Stimulated activated CD8-positive, alpha-beta memory T cell treated with anti-CD3 and anti-CD28 coated beads, Interleukin-4, amount 100 ng/mL, for 24 hours (primary cell): ENCODE results near the gene RGS9.
"Not testable (repeated sequence)": the region's sequence is repeated elsewhere in the genome, so short reads cannot be mapped to it uniquely, and the experiment has no call there.

Experiments
- DNase-seq: peaks from one replicate; pipeline ENCODE4 v3.0.0-alpha.2; 2020; ENCODE audit warnings: low read depth

Gene RGS9

DNA sequence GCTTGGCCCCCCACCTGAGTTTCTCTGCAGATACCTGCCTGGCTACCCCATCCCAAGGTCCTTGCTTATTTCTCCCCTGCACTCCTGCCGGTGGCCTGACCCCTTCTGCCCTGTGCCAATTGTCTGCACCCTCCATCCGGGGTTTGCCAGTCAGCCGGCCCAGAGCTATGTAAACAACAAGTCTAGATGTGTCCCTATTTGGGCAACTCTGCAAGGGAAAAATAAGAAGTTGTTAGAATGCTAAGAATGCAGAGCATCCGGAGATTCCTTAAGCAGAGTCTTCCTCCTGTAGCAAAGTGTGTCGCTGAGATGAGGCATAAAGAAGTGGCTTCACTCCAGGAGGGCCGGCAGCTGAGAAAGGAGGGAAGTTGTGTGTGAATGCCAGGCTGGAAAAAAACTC, 46.6 kb downstream of the RGS9 start:
- DNase-seq: no peak

DNA sequence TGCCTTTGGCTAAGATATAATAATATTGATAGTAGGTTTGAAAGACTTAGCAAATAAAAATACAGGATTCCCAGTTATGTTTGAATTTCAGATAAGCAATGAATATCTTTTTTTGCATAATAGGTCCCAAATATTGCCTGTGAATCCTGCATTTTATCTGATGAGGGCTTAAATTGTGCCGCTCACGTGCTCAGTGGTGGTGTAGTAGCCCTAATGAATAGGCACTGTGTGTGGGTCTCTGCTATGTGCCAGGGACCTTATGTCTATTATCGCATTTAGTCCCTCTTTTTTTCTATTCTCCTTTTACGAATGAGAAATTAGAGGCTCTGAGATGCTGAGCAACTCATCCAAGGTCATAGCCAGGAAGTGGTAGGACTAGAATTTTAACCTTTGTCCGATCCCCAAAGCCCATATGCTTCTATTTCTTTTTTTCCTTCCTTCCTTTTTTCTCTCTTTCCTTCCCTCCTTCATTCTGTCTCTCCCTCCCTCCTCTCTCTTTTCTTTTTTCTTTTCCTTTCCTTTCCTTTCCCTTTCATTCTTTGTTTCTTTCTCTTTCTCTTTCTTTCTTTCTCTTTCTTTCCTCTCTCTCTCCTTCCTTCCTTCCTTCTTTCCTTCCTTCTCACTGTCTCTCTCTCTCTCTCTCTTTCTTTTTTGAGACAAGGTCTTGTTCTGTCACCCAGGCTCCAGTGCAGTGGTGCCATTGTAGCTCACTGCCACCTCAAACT, 47.2 kb downstream of the RGS9 start:
- no peak for DNase-seq

DNA sequence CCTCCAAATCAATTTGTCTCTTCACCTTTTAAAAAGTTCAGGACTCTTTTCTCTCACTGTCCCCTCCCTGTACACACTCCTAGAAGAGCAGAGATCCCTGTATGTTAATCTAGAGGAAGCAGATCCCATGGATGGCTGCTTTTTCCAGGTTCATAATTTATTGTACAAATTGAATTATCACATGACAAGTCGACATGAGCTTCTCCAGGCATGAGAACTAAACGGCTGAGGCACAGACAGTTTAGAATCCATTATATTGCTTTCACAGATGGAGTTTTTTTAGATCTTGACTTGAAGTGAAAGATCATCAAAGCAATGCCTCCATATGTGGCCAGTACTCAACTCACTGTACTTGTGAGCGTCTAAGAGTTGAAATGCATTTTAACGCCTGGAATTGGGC, 47.9 kb downstream of the RGS9 start:
- DNase-seq: no peak

DNA sequence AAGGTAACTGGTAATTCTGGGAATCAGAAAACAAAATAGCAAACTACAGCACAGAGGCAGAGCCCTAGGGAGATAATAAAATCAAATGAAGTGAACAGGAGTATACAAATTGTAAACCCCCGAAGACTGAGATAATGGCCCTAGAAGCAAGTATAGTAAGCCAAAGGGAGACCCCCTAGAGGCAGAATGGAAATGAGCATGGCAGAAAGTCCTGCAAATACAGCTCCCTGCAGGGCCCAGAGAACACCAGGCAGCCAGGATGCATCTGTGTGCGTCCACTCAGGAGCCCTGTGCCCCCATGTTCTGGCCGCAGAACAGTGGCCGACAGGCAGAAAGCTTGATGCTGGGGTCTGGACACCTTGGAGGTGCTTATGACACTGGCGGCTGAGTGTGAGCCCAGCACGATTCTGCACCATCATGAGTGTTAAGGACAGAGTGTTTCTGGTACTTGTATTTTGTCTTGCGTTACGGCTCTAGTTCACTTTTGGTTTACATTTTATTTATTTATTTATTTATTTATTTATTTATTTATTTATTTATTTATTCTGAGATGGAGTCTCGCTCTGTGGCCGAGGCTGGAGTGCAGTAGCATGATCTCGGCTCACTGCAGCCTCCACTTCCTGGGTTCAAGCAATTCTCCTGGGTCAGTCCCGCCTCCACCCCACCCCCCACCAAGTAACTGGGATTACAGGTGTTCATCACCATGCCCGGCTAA, 48.7 kb downstream of the RGS9 start:
- DNase-seq: no peak

DNA sequence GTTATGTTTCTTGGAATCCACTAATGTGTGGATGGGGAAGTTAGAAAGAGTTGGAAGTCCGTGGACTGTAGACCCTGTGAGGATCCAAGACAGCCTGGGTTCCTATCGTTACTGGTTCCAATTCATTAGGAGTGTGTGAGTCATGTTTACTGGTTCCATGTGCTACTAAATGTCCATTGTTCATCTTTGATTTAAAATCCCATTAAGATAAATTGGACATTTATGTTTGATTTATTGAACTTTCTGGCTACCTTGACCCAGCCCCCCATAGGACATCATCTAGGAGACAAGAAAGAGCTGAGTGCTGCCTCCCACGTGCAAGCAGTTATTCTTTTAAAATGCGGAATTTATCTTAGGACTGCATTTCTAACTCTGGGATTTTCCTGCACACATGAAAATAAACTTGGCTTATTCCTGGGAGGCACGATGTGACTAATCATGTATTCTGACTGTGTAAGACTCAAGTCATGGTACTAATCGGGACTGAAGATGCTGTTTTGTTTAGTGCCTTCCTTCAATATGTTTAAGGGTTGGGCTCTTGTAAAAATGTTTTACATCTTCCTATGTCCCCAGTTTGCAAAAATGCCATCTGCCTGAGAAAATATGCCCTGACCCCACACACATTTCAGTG, 53.4 kb downstream of the RGS9 start:
- no peak for DNase-seq

DNA sequence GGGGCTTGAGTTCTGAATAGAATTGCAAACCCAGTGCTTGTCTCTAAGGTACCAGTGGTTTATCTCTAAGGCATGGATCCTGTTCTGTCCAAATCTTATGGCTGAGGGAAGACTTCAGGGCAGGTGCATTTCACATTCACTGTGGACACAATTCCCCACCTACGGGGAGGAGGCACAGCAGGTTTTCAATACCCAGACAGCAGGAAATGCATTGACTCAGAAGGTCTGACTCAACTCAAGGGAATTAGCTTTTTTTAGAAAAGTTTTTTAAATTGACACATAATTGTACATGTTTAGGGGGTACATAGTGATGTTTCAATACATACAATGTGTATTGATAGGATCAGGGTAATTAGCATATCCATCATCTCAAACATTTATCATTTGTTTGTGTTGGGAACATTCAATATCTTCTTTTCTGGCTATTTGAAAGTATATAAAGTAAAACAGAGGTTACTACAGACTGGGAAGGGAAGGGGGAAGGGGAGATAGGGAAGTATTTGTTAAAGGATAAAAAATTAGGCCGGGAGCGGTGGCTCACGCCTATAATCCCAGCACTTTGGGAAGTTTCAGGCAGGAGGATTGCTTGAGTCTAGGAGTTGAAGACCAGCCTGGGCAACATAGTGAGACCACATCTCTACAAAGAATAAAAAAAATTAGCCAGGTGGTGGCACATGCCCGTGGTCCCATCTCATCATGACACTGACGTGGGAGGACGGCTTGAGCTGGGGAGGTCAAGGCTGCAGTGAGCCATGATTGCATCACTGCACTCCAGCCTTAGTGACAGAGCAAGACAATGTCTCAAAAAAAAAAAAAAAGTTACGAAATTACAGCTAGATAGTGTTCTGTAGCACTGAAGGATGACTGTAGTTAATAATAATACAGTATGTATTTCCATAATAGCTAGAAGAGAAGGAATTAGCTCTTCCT, 54.9 kb downstream of the RGS9 start:
- no peak for DNase-seq

DNA sequence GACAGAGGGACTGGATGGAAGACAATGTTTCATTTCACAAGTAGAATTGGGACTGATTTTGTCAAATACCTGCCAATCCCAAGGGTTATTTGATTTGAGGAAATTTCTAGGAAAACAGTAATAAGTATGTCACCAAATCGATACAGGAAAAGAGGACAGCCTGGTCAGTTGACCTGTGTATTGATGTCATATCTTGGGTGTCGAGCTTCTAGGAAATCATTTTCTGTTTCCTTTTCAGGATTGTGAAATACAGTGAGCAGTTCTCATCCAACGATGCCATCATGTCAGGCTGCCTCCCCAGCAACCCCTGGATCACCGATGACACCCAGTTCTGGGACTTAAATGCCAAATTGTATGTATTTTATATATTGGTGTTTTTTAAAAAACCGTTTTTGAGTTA, 56.1 kb downstream of the RGS9 start:
- no peak for DNase-seq

DNA sequence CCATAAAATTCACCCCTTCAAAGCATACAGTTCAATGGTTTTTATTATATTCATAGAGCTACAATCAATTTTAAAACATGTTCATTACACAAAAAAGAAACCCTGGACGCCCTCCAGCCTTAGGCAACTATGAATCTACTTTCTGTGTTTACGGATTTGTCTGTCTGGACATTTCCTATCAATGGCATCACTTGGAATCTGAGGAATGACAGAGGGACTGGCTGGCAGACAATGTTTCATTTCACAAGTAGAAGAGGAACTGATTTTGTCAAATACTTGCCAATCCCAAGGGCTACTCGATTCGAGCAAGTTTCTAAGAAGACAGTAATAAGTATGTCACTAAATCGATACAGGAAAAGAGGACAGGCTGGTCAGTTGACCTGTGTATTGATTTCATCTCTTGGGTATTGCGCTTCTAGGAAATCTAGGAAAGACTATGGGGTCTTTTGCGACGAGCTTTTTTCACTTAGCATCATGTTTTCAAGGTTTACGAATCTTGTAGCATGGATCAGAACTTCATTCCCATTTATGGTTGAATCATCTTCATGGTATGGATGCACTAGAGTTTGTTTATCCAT, 56.6 kb downstream of the RGS9 start:
- DNase-seq: no peak

DNA sequence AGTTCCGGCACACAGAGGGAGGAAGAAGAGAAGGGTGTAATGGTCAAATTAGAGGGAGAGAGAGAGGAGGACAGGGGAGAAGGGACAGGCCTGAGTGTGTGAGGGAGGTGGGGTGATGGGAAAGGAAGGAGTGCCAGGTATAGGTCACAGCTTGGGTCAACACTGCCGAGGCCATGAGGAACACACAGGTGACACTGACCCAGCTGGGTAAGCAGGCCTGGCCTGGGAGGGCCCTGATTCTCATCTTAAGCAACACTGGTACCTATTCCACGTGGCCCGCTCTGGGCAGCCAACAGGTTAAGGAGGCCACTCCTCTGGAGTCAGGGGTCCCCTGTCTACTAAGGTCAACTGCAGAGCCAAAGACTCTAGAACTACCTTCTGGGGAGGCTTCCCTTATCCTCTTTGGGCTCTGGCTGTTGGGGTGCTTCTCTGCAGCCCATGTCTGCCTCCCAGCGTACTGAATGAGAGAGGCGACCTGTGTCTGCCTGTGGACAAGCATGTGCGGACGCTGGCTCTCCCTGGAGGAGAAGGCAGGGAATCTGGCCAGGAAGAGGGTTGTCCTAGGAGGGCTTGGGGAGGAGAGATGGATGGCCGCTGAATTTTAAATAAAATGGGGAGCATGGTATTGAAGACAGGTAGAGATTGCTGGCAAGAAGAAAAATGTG, 57.6 kb downstream of the RGS9 start:
- no peak for DNase-seq

DNA sequence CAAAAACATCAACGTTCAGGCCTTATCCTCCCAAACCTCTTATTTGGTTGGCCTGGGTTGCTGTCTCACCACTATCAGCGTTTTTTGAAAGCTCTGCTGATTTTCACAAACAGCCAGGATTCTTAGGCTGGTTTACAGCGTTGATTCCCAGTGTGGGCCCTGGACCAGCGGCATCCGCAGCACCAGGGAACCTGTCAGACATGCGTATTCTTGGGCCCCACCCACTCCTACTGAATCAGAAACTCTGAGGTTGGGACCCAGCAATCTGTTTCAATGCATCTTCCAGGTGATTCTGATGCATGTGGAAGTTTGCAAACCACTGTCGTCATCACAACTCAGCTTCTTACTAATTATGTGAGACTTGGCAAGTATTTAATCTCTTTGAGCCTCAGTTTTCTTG, 58.5 kb downstream of the RGS9 start:
- DNase-seq: no peak

DNA sequence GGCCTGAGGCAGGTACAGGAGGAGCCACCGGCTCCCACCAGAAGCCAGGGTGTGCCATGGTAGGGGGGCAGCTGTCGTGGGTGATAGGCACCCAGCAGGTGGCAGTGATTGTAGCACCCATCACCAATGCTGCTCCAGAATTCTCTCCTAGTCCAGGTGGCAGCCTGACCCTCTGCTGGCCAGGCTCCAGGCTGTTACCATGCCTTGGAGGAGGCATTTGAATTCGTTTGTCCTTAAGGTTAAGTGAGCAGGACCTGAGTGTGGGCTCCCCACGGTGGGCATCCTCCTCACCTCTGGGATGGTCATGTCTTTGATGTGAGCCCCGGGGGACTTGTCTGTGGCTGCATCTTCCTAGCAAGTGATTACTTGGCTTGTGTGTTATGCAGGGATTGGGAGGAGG, 59.4 kb downstream of the RGS9 start:
- no peak for DNase-seq

DNA sequence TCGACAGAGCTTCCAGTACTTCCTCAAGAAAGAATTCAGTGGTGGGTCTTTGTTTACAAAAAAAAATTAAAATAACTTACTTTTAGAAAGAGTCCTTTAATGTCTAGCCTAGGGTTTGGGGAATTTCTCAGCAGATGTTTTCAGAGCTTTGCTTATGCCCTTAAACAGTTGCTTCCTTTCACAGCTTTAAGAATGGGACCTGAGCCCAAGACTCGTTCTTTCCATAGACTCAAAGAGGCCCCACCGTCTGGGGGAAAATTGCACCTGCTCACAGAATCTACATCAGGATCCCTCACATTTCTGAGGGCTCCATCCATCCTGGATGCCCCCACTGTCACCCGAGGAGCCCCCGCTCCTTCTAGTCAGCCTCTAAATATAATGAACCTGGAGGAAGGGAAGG, 60.0 kb downstream of the RGS9 start:
- DNase-seq: no peak

DNA sequence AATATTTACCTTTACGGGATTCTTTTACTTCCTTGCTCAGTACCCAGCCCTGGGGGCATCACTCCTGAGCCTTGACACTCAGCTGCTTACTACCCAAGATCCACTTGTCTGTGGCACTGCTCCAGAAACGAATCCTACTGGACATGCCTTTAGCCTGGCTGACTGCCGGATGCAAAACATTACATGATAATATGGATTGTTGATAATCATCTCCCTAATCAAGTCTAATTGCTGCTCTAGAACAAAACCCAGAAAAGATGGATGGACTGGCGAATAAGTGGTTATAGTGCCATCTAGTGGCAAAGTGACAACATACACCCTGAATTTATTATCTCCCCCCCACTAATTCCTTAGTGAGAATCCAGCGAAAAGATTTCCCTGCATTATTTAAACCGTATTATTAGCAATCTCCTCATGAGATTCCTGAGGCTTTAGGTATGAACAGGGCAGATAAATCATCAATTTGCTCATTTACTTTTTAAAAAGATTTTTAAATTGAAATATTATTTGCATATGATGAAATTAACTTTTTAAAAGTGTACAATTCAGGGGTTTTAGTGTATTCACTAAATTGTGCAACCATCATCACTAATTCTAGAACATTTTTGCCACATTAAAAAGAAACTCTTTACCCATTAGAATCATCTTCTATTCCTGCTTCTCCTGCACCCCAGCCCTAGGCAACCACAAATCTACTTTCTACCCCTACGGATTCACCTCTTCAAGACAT, 61.6 kb downstream of the RGS9 start:
- DNase-seq: no peak

DNA sequence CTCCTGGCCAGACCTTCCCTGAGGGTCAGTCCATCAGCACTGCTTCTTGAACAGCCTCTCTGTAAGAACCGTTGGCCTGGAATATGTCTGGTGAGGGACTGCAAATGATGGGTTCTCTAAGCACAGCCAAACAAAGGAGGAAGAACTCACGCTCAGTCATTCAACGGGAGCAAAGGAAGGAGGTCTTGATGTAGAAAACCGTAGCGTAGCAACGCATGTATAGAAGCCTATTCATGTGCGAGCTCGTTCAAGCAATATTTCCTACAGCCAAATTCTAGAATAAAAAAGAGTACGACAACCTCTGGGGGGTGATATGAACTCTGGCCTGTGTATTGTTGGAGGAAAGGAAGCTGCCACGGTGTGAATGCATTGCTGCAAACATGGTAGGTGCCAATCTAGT, 64.2 kb downstream of the RGS9 start:
- no peak for DNase-seq

DNA sequence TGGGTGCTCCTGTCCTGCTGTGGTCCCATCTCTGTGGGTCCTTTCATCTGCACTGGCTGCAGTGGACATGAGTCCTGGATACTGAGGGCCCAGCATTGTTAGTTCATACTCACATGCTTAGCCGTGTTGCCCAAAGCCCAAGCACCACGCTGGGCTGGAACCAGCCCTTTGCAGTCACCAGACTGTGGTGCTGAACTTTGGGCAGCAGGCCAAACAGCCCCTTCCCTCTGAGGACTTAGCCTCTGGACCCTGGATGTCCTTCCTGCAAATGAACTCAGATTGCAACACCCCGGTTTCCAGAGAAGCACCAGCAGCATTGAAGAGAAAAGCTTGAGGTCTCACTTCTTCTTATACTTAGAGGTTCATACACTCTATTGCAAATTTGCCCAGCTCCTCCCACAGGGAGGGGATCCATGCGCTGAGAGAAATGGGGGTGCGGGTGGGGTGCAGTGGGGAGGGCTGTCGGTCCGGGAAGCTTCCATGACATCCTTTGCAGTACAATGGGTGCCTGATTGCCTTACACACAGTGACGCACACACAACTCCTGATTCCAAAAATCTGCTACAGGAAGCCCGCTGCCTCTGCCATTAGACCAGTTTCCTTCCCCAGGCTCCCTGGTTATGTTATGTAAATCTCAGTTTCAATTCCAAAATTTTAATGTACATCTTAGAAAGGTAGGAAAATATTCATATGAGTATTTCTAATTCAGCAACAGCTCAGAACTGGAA, 65.8 kb downstream of the RGS9 start:
- DNase-seq: no peak

DNA sequence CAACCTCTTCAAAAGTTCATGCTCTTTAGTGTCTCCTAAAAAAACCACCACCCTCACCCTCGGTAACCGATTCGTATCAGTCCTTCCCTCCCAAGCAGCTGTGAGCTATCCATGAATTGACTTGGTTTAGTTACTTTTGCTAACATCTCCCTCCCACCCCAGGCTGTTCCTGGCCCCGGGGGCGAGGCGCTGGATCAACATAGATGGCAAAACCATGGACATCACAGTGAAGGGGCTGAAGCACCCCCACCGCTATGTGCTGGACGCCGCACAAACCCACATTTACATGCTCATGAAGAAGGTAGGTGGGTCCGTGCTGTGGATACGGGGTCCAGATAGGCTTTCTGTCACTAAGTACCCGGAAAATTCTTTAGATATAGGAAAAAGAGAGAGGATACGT, 66.8 kb downstream of the RGS9 start:
- no peak for DNase-seq

DNA sequence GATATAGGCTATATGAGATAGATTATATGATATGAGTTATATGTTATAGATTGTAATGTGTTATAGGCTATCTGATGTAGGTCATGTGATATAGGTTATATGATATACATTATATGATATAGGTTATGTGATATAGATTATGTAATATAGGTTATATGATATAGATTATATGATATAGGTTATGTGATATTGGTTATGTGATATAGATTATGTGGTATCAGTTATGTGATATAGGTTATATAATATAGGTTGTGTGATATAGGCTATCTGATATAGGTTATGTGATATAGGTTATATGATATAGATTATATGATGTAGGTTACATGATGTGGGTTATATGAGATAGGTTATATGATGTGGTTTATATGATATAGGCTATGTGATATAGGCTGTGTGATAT, 68.5 kb downstream of the RGS9 start:
- DNase-seq: no peak

DNA sequence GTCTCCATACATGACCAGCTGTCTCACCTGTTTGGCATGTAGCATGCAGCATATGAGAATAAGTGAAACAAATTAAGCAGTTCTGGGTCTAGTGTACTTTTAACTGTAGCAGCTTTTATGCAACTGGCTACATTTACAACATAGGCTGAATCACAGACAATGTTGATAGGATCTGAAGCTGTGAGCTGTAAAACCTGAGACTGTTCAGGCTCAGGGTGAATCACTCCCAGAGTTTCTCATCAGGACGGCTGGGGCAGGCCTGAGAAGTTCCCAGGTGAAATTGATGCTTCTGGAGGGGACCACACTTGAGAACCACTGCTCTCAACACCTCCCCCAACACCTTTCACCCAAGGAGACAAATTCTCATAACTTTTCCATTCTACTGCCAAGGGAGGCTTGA, 70.3 kb downstream of the RGS9 start:
- DNase-seq: not testable (repeated sequence)

DNA sequence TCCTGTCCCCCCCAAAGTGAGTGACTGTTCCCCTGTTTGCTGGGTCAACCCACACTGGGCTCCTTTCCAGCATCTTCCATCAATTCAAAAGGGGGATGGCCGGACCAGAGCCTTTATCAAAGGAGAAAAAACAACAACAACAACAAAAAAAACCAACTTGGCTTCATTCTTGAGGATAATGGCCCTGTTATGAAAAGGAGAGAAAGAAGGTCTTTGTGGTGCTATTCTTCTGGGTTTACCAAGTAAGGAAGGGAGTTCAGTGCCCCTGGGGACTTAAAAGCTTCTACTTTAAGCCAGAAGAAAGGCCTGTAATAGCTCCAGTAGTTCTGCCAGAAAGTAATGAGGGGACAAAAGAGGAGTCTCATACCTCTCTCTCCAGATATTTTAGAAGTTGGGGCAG, 71.5 kb downstream of the RGS9 start:
- no peak for DNase-seq

DNA sequence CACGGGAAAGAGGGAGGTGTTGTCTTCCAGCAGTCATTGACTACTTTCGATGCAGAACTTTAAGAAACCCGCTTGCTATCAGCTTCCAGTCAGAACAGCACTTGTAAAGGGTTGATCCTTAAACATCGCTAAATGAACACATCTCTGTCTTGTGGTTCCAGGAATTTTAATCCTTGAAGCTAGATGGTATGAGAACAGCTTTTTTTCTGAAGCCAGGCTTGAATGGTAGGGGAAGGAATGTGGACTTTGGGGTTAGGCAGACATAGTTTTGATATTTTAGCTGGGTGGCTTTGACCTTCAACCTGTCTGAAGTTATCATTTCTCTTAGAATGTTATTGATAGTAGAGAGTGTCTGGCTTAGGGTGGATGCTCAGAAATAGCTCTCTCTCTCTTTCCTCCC, 81.1 kb downstream of the RGS9 start:
- no peak for DNase-seq
